MM.1S (cell line): ENCODE measurements around the gene RAB43.

ENCODE experiments used
- DNase-seq: peaks from one replicate; pipeline ENCODE4 v3.0.0-alpha.2; 2015
- H2AFZ ChIP-seq: fragments of 300-600 bp; sonication (generic); 2 replicates; pipeline ENCODE4 v1.6.0; 2016; ENCODE audit warnings: antibody characterized with exemption, low read length
- H3F3A ChIP-seq: fragments of 300-600 bp; sonication (generic); 2 replicates; pipeline ENCODE4 v1.6.1; 2016; ENCODE audit warnings: mild to moderate bottlenecking, antibody characterized with exemption, low read length, moderate library complexity, mixed read lengths; ENCODE audit not compliant: insufficient read depth
- H3K27ac ChIP-seq: fragments of 300-600 bp; sonication (generic); 2 replicates; pipeline ENCODE4 v1.5.1; 2016; ENCODE audit warnings: mild to moderate bottlenecking, low read length
- H3K27me3 ChIP-seq: fragments of 300-600 bp; sonication (generic); replicated peaks from 2 replicates; pipeline ENCODE4 v1.6.0; 2016; ENCODE audit warnings: low read length; ENCODE audit not compliant: insufficient read depth
- H3K36me3 ChIP-seq: fragments of 300-600 bp; sonication (generic); replicated peaks from 2 replicates; pipeline ENCODE4 v1.6.1; 2016; ENCODE audit warnings: mild to moderate bottlenecking, low read length, mixed read lengths; ENCODE audit not compliant: insufficient read depth
- H3K4me1 ChIP-seq: fragments of 300-600 bp; sonication (generic); 2 replicates; pipeline ENCODE4 v1.6.1; 2016; ENCODE audit warnings: low read length, mixed read lengths
- H3K4me2 ChIP-seq: fragments of 300-600 bp; sonication (generic); 2 replicates; pipeline ENCODE4 v1.6.0; 2016; ENCODE audit warnings: low read depth, low read length
- H3K4me3 ChIP-seq: fragments of 300-600 bp; sonication (generic); 2 replicates; pipeline ENCODE4 v1.5.1; 2016; ENCODE audit warnings: low read length, mixed read lengths
- H3K79me2 ChIP-seq: fragments of 300-600 bp; sonication (generic); 2 replicates; pipeline ENCODE4 v1.6.1; 2016; ENCODE audit warnings: mixed run types, low read length, mixed read lengths
- H3K9ac ChIP-seq: fragments of 300-600 bp; sonication (generic); 2 replicates; pipeline ENCODE4 v1.6.1; 2016; ENCODE audit warnings: low read length, mixed read lengths
- H3K9me2 ChIP-seq: fragments of 300-600 bp; sonication (generic); replicated peaks from 2 replicates; pipeline ENCODE4 v1.6.1; 2016; ENCODE audit warnings: mild to moderate bottlenecking, low read length, mixed read lengths; ENCODE audit not compliant: insufficient read depth
- H3K9me3 ChIP-seq: fragments of 300-600 bp; sonication (generic); replicated peaks from 2 replicates; pipeline ENCODE4 v1.6.1; 2016; ENCODE audit warnings: mild to moderate bottlenecking, low read length, mixed read lengths; ENCODE audit not compliant: insufficient read depth
- H4K20me1 ChIP-seq: fragments of 300-600 bp; sonication (generic); 2 replicates; pipeline ENCODE4 v1.6.1; 2016; ENCODE audit warnings: mild to moderate bottlenecking, low read length, moderate library complexity, mixed read lengths; ENCODE audit not compliant: insufficient read depth
- CTCF ChIP-seq: fragments of 300-600 bp; sonication (generic); IDR thresholded peaks from 2 replicates; pipeline ENCODE4 v1.5.1; 2016; ENCODE audit warnings: antibody characterized with exemption, low read length, mixed read lengths
- EZH2 ChIP-seq: fragments of 300-600 bp; sonication (generic); optimal IDR thresholded peaks from 2 replicates; pipeline ENCODE3; 2017; ENCODE audit warnings: low read depth, mild to moderate bottlenecking, antibody characterized with exemption, low read length, mixed read lengths
- EZH2phosphoT487 ChIP-seq: fragments of 300-600 bp; sonication (generic); IDR thresholded peaks from 2 replicates; pipeline ENCODE4 v1.6.1; 2018; ENCODE audit warnings: antibody characterized with exemption, low read length

Gene RAB43

GRCh38 chr3:129132097-129132866 lies 10.7 kb upstream of the RAB43 start:
- Histone ChIP-seq H3K79me2 (no peaks in the 10 kb centered on the region), H4K20me1 (no peaks in the 10 kb centered on the region), H3K4me2 (no peak overlapping the region), H3K4me3 (no peak overlapping the region), H3F3A (no peaks in the 10 kb centered on the region), H3K9ac (no peak overlapping the region), H2AFZ (no peak overlapping the region), H3K27ac (no peak overlapping the region), H3K4me1 (no peaks in the 10 kb centered on the region), H3K9me2 (no peaks in the 10 kb centered on the region), H3K27me3 (no peaks in the 10 kb centered on the region), H3K36me3 (peaks cover 8% of the 10 kb centered on the region; the same call in 1 of the 2 replicates), H3K9me3 (no peaks in the 10 kb centered on the region)
- TF ChIP-seq CTCF (no peak), EZH2 (no peak)
- DNase-seq: no peak

- Histone ChIP-seq H3K36me3 (peaks cover 8% of the 10 kb centered on the region; the same call in 1 of the 2 replicates), H3K9ac (no peak overlapping the region), H3K27me3 (no peaks in the 10 kb centered on the region), H3K4me3 (no peak overlapping the region), H3K27ac (no peak overlapping the region), H3F3A (no peaks in the 10 kb centered on the region), H3K4me1 (no peaks in the 10 kb centered on the region), H3K79me2 (no peaks in the 10 kb centered on the region), H2AFZ (no peak overlapping the region), H3K9me3 (no peaks in the 10 kb centered on the region), H3K4me2 (no peak overlapping the region), H3K9me2 (no peaks in the 10 kb centered on the region), H4K20me1 (no peaks in the 10 kb centered on the region)
- no peak for DNase-seq
- no peak for TF ChIP-seq CTCF
- TF ChIP-seq EZH2: no peak
- no peak for TF ChIP-seq EZH2phosphoT487
Measured at GRCh38 chr3:129131465-129132088, 10.0 kb upstream of the RAB43 start.

- no peak for DNase-seq
- Histone ChIP-seq H3K9ac (no peak overlapping the region), H3K9me2 (no peaks in the 10 kb centered on the region), H3K4me2 (no peak overlapping the region), H4K20me1 (no peaks in the 10 kb centered on the region), H3K36me3 (peaks cover 8% of the 10 kb centered on the region; the same call in 1 of the 2 replicates), H3K27me3 (no peaks in the 10 kb centered on the region), H3K27ac (no peak overlapping the region), H2AFZ (no peak overlapping the region), H3K4me1 (no peaks in the 10 kb centered on the region), H3K79me2 (no peaks in the 10 kb centered on the region), H3K4me3 (no peak overlapping the region), H3K9me3 (no peaks in the 10 kb centered on the region), H3F3A (0 out of 2 replicates have a peak, but pooled peaks cover 2% of the 10 kb centered on the region)
- TF ChIP-seq CTCF (no peak), EZH2phosphoT487 (no peak), EZH2 (no peak)
Measured at GRCh38 chr3:129130291-129130813, 8.7 kb upstream of the RAB43 start.
